Natural killer cell (primary cell): ENCODE results near the gene TIMM9. TPM values are rescaled to one million over a fixed set of nuclear protein-coding genes. Genes with fewer than 3 reads are reported as not detected.
"Not testable (repeated sequence)": the region's sequence is repeated elsewhere in the genome, so short reads cannot be mapped to it uniquely, and the experiment has no call there.

Source experiments
- ATAC-seq, 3 donors: fragments of 150-1000 bp in 2 of 3; fragments of 200-7000 bp in 1 of 3; cut with Tn5 transposase; 1 replicate in 1 of 3; 2 replicates in 2 of 3; pipeline ENCODE4 v1.10.0; 2021; ENCODE audit warnings: mild to moderate bottlenecking in 2 of 3, moderate library complexity in 2 of 3
- DNase-seq, 2 donors: peaks; one replicate each; pipeline versions ENCODE4 v3.0.0 to v3.0.0-alpha.2; 2013 to 2021; ENCODE audit warnings: mixed read lengths in 1 of 2
- H3K27ac ChIP-seq: one replicate; pipeline ENCODE4 v1.5.1; 2013; ENCODE audit warnings: mild to moderate bottlenecking, low read length
- H3K27me3 ChIP-seq: one replicate; pipeline ENCODE4 v1.6.1; 2013; ENCODE audit warnings: low read length; ENCODE audit not compliant: control insufficient read depth, insufficient read depth
- H3K36me3 ChIP-seq: one replicate; pipeline ENCODE4 v1.6.1; 2013; ENCODE audit warnings: low read length; ENCODE audit not compliant: control insufficient read depth, insufficient read depth
- H3K4me1 ChIP-seq: one replicate; pipeline ENCODE4 v1.6.1; 2013; ENCODE audit warnings: low read length; ENCODE audit not compliant: control insufficient read depth, insufficient read depth
- H3K4me3 ChIP-seq: one replicate; pipeline ENCODE4 v1.5.1; 2013; ENCODE audit warnings: low read length
- H3K9me3 ChIP-seq: one replicate; pipeline ENCODE4 v1.6.1; 2013; ENCODE audit warnings: low read length; ENCODE audit not compliant: control insufficient read depth, insufficient read depth
- H3K27ac Mint-ChIP-seq, 2 donors: one replicate each; pipeline ENCODE4 v1.8.0; 2022; ENCODE audit warnings: mild to moderate bottlenecking in 2 of 2, mixed read lengths in 2 of 2, moderate library complexity in 1 of 2
- H3K27me3 Mint-ChIP-seq, 2 donors: one replicate each; pipeline ENCODE4 v1.8.0; 2022; ENCODE audit warnings: low read depth in 2 of 2, mixed read lengths in 2 of 2
- H3K36me3 Mint-ChIP-seq: one replicate; pipeline ENCODE4 v1.8.0; 2022; ENCODE audit warnings: mixed read lengths
- H3K4me1 Mint-ChIP-seq, 2 donors: one replicate each; pipeline ENCODE4 v1.8.0; 2022; ENCODE audit warnings: mixed read lengths in 2 of 2
- H3K4me3 Mint-ChIP-seq: one replicate; pipeline ENCODE4 v1.8.0; 2022; ENCODE audit warnings: mild to moderate bottlenecking, moderate library complexity, mixed read lengths
- H3K9me3 Mint-ChIP-seq, 2 donors: one replicate each; pipeline ENCODE4 v1.8.0; 2022; ENCODE audit warnings: mixed read lengths in 2 of 2
- CTCF ChIP-seq: fragments of 200-600 bp; IDR thresholded peaks from one replicate; pipeline ENCODE4 v1.8.0; 2022; ENCODE audit warnings: antibody characterized with exemption
- WGBS: methylation state at CpG from one replicate; pipeline ENCODE4 v1.1.7; 2013; ENCODE audit warnings: missing lambda C conversion rate; ENCODE audit not compliant: insufficient coverage; 5-methylcytosine and 5-hydroxymethylcytosine counted together
- intact Hi-C: fragments of 100-400 bp; cut with micrococcal nuclease; formaldehyde crosslinking; loops from one replicate; pipeline ENCODE4 v1.14.2; 2022
- total RNA-seq, 4 donors: library from RNA; stranded (reverse); fragments of 120-200 nt in 1 of 4; gene quantifications; one replicate each; pipeline versions ENCODE4 v1.2.3 to v1.2.4, GENCODE V29; 2013 to 2022

TIMM9 gene
- total RNA-seq, 3 donors from 2014 or later (not counting 1 experiment from before 2014, with no cell fraction given): 18.8 to 19.4 (median 19.2) TPM

- Mint-ChIP-seq H3K27me3 (peaks cover 0 to 3% of the 10 kb centered on the region in 2 donors), H3K4me1 (peaks cover 31 to 38% of the 10 kb centered on the region in 2 donors), H3K36me3 (no peaks in the 10 kb centered on the region), H3K27ac (peak overlapping the region; percentile 95 to 98), H3K4me3 (peak overlapping the region; percentile 98), H3K9me3 (no peaks in the 10 kb centered on the region)
- H3K4me3 ChIP-seq: peak overlapping the region; percentile 87
- no peak for TF ChIP-seq CTCF
- H3K4me1 ChIP-seq: peaks cover 11% of the 10 kb centered on the region
- peaks cover 7% of the 10 kb centered on the region for H3K36me3 ChIP-seq
- H3K9me3 ChIP-seq: no peaks in the 10 kb centered on the region
- intact Hi-C loops: loop anchor here (1.0 to 2.0 kb wide), 3 partner anchors 128 to 226 kb away; partner anchors contain the start of genes ACTR10, ARID4A and PSMA3
- DNase-seq (peak in 1 of 2 donors; percentile 51), ATAC-seq (peak; percentile 7 to 41 (median 28))
- H3K27me3 ChIP-seq: no peaks in the 10 kb centered on the region
- H3K27ac ChIP-seq: peak overlapping the region; percentile 96
- under 1% methylated on average over 35 of the region's 35 CpGs for WGBS
Measured at GRCh38 chr14:58426670-58427280, 556 bp downstream of the TIMM9 start.

- H3K9me3 ChIP-seq, ATAC-seq, H3K27ac Mint-ChIP-seq, H3K27me3 ChIP-seq, H3K4me1 Mint-ChIP-seq, H3K27ac ChIP-seq, DNase-seq, H3K4me3 Mint-ChIP-seq, H3K9me3 Mint-ChIP-seq, H3K27me3 Mint-ChIP-seq, H3K4me3 ChIP-seq, intact Hi-C loops, H3K4me1 ChIP-seq: not testable (repeated sequence)
- H3K36me3 ChIP-seq: peaks cover 29% of the 10 kb centered on the region
- H3K36me3 Mint-ChIP-seq: peaks cover 15% of the 10 kb centered on the region
- 88% methylated on average over 1 of the region's 1 CpG for WGBS
Measured at GRCh38 chr14:58416934-58417333, 10.4 kb downstream of the TIMM9 start.

GRCh38 chr14:58415636-58416547 lies 11.4 kb downstream of the TIMM9 start:
- Mint-ChIP-seq H3K36me3 (peaks cover 11% of the 10 kb centered on the region), H3K27ac (no peak overlapping the region), H3K4me3 (no peak overlapping the region), H3K4me1 (peaks cover 0 to 4% of the 10 kb centered on the region in 2 donors), H3K9me3 (no peaks in the 10 kb centered on the region), H3K27me3 (no peaks in the 10 kb centered on the region)
- TF ChIP-seq CTCF: no peak
- ATAC-seq (no peak), DNase-seq (no peak)
- no peak overlapping the region for H3K27ac ChIP-seq
- H3K36me3 ChIP-seq: peaks cover 26% of the 10 kb centered on the region
- no peaks in the 10 kb centered on the region for H3K4me1 ChIP-seq
- no peaks in the 10 kb centered on the region for H3K27me3 ChIP-seq
- intact Hi-C loops: no loop called here
- no peaks in the 10 kb centered on the region for H3K9me3 ChIP-seq
- no peak overlapping the region for H3K4me3 ChIP-seq
- WGBS: 97% methylated on average over 10 of the region's 10 CpGs

- no peak overlapping the region for H3K27ac Mint-ChIP-seq
- H3K27me3 ChIP-seq: no peaks in the 10 kb centered on the region
- H3K4me3 Mint-ChIP-seq: no peak overlapping the region
- no peaks in the 10 kb centered on the region for H3K27me3 Mint-ChIP-seq
- DNase-seq (no peak), ATAC-seq (no peak)
- H3K27ac ChIP-seq: no peak overlapping the region
- H3K36me3 Mint-ChIP-seq: peaks cover 8% of the 10 kb centered on the region
- no CpG with 5 or more reads among the region's 1 CpG for WGBS
- peaks cover 0 to 4% of the 10 kb centered on the region in 2 donors for H3K4me1 Mint-ChIP-seq
- H3K4me1 ChIP-seq: no peaks in the 10 kb centered on the region
- TF ChIP-seq CTCF: no peak
- peaks cover 34% of the 10 kb centered on the region for H3K36me3 ChIP-seq
- H3K4me3 ChIP-seq: no peak overlapping the region
- intact Hi-C loops: no loop called here
- no peaks in the 10 kb centered on the region for H3K9me3 Mint-ChIP-seq
- no peaks in the 10 kb centered on the region for H3K9me3 ChIP-seq
Measured at GRCh38 chr14:58414845-58415244, 12.5 kb downstream of the TIMM9 start.
